ENCODE measurements around the gene PARM1. TPM values are rescaled to one million over a fixed set of nuclear protein-coding genes. Genes with fewer than 3 reads are reported as not detected.

Gene PARM1
- total and polyA plus RNA-seq, 9 of the 15 experiments (the other 6 are each of a cell fraction or from before 2014, with no cell fraction given) = 0.07 TPM; not detected in 8

DNA sequence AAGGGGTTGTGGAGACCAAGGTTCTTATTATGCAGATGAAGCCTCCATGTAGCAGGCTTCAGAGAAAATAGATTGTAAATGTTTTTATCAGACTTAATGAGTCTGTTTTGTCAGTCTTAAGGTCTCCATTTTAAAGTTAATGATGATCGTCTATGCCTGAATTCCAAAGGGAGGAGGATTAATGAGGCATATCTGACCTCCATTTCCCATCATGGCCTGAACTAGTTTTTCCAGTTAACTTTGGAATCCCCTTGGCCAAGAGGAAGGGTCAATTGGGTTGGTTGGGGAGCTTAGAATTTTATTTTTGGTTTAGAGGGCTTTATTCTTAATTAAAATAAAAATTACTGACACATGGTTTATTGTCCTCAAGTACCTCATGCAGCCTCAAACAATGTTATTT is 6.9 kb upstream of the PARM1 start:
- no peak for DNase-seq (ENCODE audit: extremely low read depth in 1 of 4, low spot score in 3 of 4)
- no peaks in the 10 kb centered on the region for H3K79me2 ChIP-seq (ENCODE audit: control insufficient read depth, insufficient read depth, low read length)
- ChIA-PET CTCF (ENCODE audit: low intra/inter-chr PET ratio) (no interaction called here), POLR2A (interaction anchor here (1.0 kb wide), 1 partner anchor 8 kb away, joined by 3 read pairs; no protein-coding TSS in a partner anchor)
- no peak for ATAC-seq
- H3K4me3 ChIP-seq = no peak overlapping the region
- no TSS peak for BruUV-seq (replicated peaks)
- H3K9ac ChIP-seq (ENCODE audit: insufficient read depth in 1 of 2, low read depth in 2 of 2, low read length in 2 of 2) = no peak overlapping the region
- no peaks in the 10 kb centered on the region for H3K9me1 ChIP-seq (ENCODE audit: control insufficient read depth, insufficient read depth, low read length)
- intact Hi-C loops (cut with micrococcal nuclease) = no loop called here
- no peaks in the 10 kb centered on the region for H3K36me3 ChIP-seq (ENCODE audit: control insufficient read depth, insufficient read depth, low read length)
- FAIRE-seq = no peak
- H3K4me1 ChIP-seq (replicated peaks in 1 of 2; ENCODE audit: control insufficient read depth in 2 of 2, insufficient read depth in 2 of 2, low read length in 2 of 2) = no peaks in the 10 kb centered on the region
- H3K27ac ChIP-seq (ENCODE audit: extremely low read depth, low read depth, low read length) = no peak overlapping the region
- 0% methylated on average over 1 of the region's 1 CpG for WGBS (ENCODE audit: insufficient coverage, low coverage, missing lambda C conversion rate)
- in situ Hi-C loops (cut with MboI) = no loop called here
- no peaks in the 10 kb centered on the region for H3K27me3 ChIP-seq (ENCODE audit: control insufficient read depth in 2 of 2, insufficient read depth in 2 of 2, low read length in 2 of 2)
- TF ChIP-seq, protein P1, sequence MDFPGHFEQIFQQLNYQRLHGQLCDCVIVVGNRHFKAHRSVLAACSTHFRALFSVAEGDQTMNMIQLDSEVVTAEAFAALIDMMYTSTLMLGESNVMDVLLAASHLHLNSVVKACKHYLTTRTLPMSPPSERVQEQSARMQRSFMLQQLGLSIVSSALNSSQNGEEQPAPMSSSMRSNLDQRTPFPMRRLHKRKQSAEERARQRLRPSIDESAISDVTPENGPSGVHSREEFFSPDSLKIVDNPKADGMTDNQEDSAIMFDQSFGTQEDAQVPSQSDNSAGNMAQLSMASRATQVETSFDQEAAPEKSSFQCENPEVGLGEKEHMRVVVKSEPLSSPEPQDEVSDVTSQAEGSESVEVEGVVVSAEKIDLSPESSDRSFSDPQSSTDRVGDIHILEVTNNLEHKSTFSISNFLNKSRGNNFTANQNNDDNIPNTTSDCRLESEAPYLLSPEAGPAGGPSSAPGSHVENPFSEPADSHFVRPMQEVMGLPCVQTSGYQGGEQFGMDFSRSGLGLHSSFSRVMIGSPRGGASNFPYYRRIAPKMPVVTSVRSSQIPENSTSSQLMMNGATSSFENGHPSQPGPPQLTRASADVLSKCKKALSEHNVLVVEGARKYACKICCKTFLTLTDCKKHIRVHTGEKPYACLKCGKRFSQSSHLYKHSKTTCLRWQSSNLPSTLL (IDR thresholded peaks at IDR 0.05) = no peak
- TF ChIP-seq ZNF324 (CRISPR knock-in tag; IDR thresholded peaks at IDR 0.05) (no peak), IFI16 (CRISPR knock-in tag; IDR thresholded peaks at IDR 0.05) (no peak), PHF8 (IDR thresholded peaks at IDR 0.05; ENCODE audit: borderline replicate concordance, low read length) (no peak), SMARCA5 (IDR thresholded peaks at IDR 0.05) (no peak), ZZZ3 (IDR thresholded peaks at IDR 0.05) (no peak), NFE2 (IDR thresholded peaks at IDR 0.05; ENCODE audit: low read depth) (no peak), ZNF184 (CRISPR knock-in tag; IDR thresholded peaks at IDR 0.05) (no peak), FOXJ2 (tag; IDR thresholded peaks at IDR 0.05) (no peak), NEUROD1 (IDR thresholded peaks at IDR 0.05; ENCODE audit: borderline replicate concordance, low read depth, low read length, partially characterized antibody) (no peak), TEAD4 (IDR thresholded peaks at IDR 0.05; ENCODE audit: low read length) (no peak), TEAD4 (CRISPR knock-in tag; IDR thresholded peaks at IDR 0.05; ENCODE audit: borderline replicate concordance) (no peak), SMC3 (conservative IDR thresholded peaks at IDR 0.05; ENCODE audit: insufficient read depth, low read depth, low read length) (no peak), C11orf30 (IDR thresholded peaks at IDR 0.05; ENCODE audit: low read depth) (no peak), FOXK1 (CRISPR knock-in tag; IDR thresholded peaks at IDR 0.05; ENCODE audit: borderline replicate concordance) (no peak), ZNF12 (CRISPR knock-in tag; IDR thresholded peaks at IDR 0.05) (no peak)
- TF ChIP-seq, protein P2, sequence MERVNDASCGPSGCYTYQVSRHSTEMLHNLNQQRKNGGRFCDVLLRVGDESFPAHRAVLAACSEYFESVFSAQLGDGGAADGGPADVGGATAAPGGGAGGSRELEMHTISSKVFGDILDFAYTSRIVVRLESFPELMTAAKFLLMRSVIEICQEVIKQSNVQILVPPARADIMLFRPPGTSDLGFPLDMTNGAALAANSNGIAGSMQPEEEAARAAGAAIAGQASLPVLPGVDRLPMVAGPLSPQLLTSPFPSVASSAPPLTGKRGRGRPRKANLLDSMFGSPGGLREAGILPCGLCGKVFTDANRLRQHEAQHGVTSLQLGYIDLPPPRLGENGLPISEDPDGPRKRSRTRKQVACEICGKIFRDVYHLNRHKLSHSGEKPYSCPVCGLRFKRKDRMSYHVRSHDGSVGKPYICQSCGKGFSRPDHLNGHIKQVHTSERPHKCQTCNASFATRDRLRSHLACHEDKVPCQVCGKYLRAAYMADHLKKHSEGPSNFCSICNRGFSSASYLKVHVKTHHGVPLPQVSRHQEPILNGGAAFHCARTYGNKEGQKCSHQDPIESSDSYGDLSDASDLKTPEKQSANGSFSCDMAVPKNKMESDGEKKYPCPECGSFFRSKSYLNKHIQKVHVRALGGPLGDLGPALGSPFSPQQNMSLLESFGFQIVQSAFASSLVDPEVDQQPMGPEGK (CRISPR knock-in tag; IDR thresholded peaks at IDR 0.05; ENCODE audit: borderline replicate concordance) = no peak
- TF ChIP-seq, protein P3, sequence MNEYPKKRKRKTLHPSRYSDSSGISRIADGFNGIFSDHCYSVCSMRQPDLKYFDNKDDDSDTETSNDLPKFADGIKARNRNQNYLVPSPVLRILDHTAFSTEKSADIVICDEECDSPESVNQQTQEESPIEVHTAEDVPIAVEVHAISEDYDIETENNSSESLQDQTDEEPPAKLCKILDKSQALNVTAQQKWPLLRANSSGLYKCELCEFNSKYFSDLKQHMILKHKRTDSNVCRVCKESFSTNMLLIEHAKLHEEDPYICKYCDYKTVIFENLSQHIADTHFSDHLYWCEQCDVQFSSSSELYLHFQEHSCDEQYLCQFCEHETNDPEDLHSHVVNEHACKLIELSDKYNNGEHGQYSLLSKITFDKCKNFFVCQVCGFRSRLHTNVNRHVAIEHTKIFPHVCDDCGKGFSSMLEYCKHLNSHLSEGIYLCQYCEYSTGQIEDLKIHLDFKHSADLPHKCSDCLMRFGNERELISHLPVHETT (CRISPR knock-in tag; conservative IDR thresholded peaks at IDR 0.05 in 1 of 2, IDR thresholded peaks at IDR 0.05 in 1 of 2) = no peak
- no peak overlapping the region for H3K4me2 ChIP-seq (ENCODE audit: insufficient read depth, low read length)
- no peak overlapping the region for H2AFZ ChIP-seq (ENCODE audit: low read depth, low read length)
- H3K9me3 ChIP-seq (replicated peaks; ENCODE audit: control insufficient read depth, insufficient read depth, low read depth, low read length) = no peaks in the 10 kb centered on the region
- H4K20me1 ChIP-seq (replicated peaks; ENCODE audit: control insufficient read depth, insufficient read depth, low read length) = no peaks in the 10 kb centered on the region
